Measurements from ENCODE around the gene CDKN1A.

Gene CDKN1A

DNA sequence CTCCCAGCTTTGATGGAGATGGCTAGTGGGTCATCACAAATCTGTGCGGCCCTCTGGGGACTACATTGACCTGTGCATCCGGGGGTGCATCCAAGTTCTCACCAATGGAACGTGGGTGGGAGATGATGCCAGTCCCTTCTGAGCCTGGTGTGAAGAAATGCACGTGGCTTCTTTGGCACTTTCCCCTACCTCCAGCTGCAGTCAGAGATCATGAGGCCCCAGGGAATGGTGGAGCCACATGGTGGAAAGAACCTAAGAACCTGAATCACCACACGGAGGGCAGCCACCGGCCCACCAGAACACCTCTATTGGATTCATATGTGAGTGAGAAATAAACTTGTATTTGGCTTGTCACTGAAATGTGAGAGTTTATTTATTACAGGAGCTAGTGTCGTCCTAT lies 9.9 kb upstream of the CDKN1A start:
- H3K27ac ChIP-seq (ENCODE audit: low read length): no peak overlapping the region
- H3K36me3 ChIP-seq (ENCODE audit: control insufficient read depth in 2 of 2, insufficient read depth in 2 of 2, low read length in 2 of 2): no peaks in the 10 kb centered on the region
- H3K27me3 ChIP-seq (ENCODE audit: control insufficient read depth in 1 of 2, insufficient read depth in 2 of 2, low read length in 2 of 2): no peaks in the 10 kb centered on the region
- H3K4me3 ChIP-seq (ENCODE audit: low read length in 2 of 2): no peak overlapping the region
- H3K9me3 ChIP-seq (ENCODE audit: control insufficient read depth in 2 of 2, low read length in 2 of 2): peaks cover 0 to 3% of the 10 kb centered on the region in 2 donors
- H3K9ac ChIP-seq (ENCODE audit: low read length in 2 of 2): no peak overlapping the region
- H3K4me1 ChIP-seq (ENCODE audit: control insufficient read depth, insufficient read depth, low read length): no peaks in the 10 kb centered on the region

DNA sequence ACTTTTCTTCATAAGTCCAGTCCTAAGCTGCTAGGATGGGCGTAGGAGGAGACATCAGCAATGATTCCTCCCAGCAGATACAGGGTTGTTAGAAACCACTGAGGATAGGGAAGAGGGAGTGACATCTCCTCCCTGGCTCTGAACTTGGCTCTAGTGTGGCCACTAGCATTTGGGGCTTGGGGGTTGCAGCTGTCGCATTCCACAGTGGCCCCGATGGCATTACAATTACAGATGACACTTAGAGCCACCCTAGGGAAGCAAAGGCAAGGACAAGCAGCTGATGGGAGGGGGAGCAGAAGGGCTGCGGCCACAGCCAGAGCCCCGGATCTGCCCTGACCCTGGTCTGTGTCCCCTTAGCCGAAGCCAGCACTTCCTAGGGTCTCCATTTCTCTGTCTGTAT lies 9.5 kb upstream of the CDKN1A start:
- no peak overlapping the region for H3K9ac ChIP-seq (ENCODE audit: low read length in 2 of 2)
- peaks cover 0 to 3% of the 10 kb centered on the region in 2 donors for H3K9me3 ChIP-seq (ENCODE audit: control insufficient read depth in 2 of 2, low read length in 2 of 2)
- no peaks in the 10 kb centered on the region for H3K4me1 ChIP-seq (ENCODE audit: control insufficient read depth, insufficient read depth, low read length)
- no peak overlapping the region for H3K4me3 ChIP-seq (ENCODE audit: low read length in 2 of 2)
- H3K36me3 ChIP-seq (ENCODE audit: control insufficient read depth in 2 of 2, insufficient read depth in 2 of 2, low read length in 2 of 2): no peaks in the 10 kb centered on the region
- H3K27me3 ChIP-seq (ENCODE audit: control insufficient read depth in 1 of 2, insufficient read depth in 2 of 2, low read length in 2 of 2): no peaks in the 10 kb centered on the region
- H3K27ac ChIP-seq (ENCODE audit: low read length): no peak overlapping the region

DNA sequence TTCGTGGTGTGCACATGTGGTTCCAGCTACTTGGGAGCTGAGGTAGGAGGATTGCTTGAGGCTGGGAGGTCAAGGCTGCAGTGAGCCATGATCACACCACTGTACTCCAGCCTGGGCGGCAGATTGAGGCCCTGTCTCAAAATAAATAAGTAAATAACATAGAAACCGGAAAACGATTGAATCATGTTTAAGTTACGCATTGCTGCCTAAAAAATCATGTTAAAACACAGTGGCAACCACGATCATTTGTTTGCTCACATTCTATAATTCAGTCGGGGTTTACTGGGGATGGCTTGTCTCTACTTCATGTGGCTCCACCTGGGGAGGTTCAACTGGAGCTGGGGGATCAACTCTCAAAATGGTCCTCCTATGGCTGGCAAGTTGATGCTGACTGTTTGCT lies 8.2 kb upstream of the CDKN1A start:
- Histone ChIP-seq H3K4me1 (ENCODE audit: control insufficient read depth, insufficient read depth, low read length) (no peaks in the 10 kb centered on the region), H3K4me3 (ENCODE audit: low read length in 2 of 2) (no peak overlapping the region), H3K27ac (ENCODE audit: low read length) (no peak overlapping the region), H3K27me3 (ENCODE audit: control insufficient read depth in 1 of 2, insufficient read depth in 2 of 2, low read length in 2 of 2) (no peaks in the 10 kb centered on the region), H3K9me3 (ENCODE audit: control insufficient read depth in 2 of 2, low read length in 2 of 2) (peaks cover 0 to 3% of the 10 kb centered on the region in 2 donors), H3K9ac (ENCODE audit: low read length in 2 of 2) (no peak overlapping the region), H3K36me3 (ENCODE audit: control insufficient read depth in 2 of 2, insufficient read depth in 2 of 2, low read length in 2 of 2) (no peaks in the 10 kb centered on the region)

GRCh38 chr6:36671687-36672375 lies 6.7 kb upstream of the CDKN1A start:
- H3K4me3 ChIP-seq (ENCODE audit: low read length in 2 of 2): no peak overlapping the region

GRCh38 chr6:36673882-36674281 lies 4.6 kb upstream of the CDKN1A start:
- H3K9me3 ChIP-seq (ENCODE audit: control insufficient read depth in 2 of 2, low read length in 2 of 2): peaks cover 0 to 3% of the 10 kb centered on the region in 2 donors
- no peaks in the 10 kb centered on the region for H3K27me3 ChIP-seq (ENCODE audit: control insufficient read depth in 1 of 2, insufficient read depth in 2 of 2, low read length in 2 of 2)
- H3K4me1 ChIP-seq (ENCODE audit: control insufficient read depth, insufficient read depth, low read length): peaks cover 16% of the 10 kb centered on the region
- H3K27ac ChIP-seq (ENCODE audit: low read length): no peak overlapping the region
- H3K4me3 ChIP-seq (ENCODE audit: low read length in 2 of 2): no peak overlapping the region
- no peaks in the 10 kb centered on the region for H3K36me3 ChIP-seq (ENCODE audit: control insufficient read depth in 2 of 2, insufficient read depth in 2 of 2, low read length in 2 of 2)
- H3K9ac ChIP-seq (ENCODE audit: low read length in 2 of 2): no peak overlapping the region

More at GRCh38 chr6:36671687-36672375, 6.7 kb upstream of the CDKN1A start:
- Histone ChIP-seq H3K9me3 (ENCODE audit: control insufficient read depth in 2 of 2, low read length in 2 of 2) (peaks cover 0 to 3% of the 10 kb centered on the region in 2 donors), H3K9ac (ENCODE audit: low read length in 2 of 2) (no peak overlapping the region), H3K27me3 (ENCODE audit: control insufficient read depth in 1 of 2, insufficient read depth in 2 of 2, low read length in 2 of 2) (no peaks in the 10 kb centered on the region), H3K4me1 (ENCODE audit: control insufficient read depth, insufficient read depth, low read length) (peaks cover 2% of the 10 kb centered on the region), H3K27ac (ENCODE audit: low read length) (no peak overlapping the region), H3K36me3 (ENCODE audit: control insufficient read depth in 2 of 2, insufficient read depth in 2 of 2, low read length in 2 of 2) (no peaks in the 10 kb centered on the region)

DNA sequence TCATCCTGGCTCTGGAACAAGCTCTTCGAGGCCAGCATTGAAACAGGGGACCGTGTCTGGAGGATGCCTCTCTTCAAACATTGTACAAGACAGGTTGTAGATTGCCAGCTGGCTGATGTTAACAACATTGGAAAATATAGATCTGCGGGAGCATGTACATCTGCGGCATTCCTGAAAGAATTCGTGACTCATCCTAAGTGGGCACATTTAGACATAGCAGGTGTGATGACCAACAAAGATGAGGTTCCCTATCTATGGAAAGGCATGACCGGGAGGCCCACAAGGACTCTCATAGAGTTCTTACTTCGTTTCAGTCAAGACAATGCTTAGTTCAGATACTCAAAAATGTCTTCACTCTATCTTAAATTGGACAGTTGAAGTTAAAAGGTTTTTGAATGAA lies 3.6 kb upstream of the CDKN1A start:
- Histone ChIP-seq H3K36me3 (ENCODE audit: control insufficient read depth in 2 of 2, insufficient read depth in 2 of 2, low read length in 2 of 2) (no peaks in the 10 kb centered on the region), H3K4me1 (ENCODE audit: control insufficient read depth, insufficient read depth, low read length) (peaks cover 26% of the 10 kb centered on the region), H3K27ac (ENCODE audit: low read length) (no peak overlapping the region), H3K9me3 (ENCODE audit: control insufficient read depth in 2 of 2, low read length in 2 of 2) (peaks cover 0 to 3% of the 10 kb centered on the region in 2 donors), H3K9ac (ENCODE audit: low read length in 2 of 2) (no peak overlapping the region), H3K27me3 (ENCODE audit: control insufficient read depth in 1 of 2, insufficient read depth in 2 of 2, low read length in 2 of 2) (no peaks in the 10 kb centered on the region), H3K4me3 (ENCODE audit: low read length in 2 of 2) (no peak overlapping the region)

DNA sequence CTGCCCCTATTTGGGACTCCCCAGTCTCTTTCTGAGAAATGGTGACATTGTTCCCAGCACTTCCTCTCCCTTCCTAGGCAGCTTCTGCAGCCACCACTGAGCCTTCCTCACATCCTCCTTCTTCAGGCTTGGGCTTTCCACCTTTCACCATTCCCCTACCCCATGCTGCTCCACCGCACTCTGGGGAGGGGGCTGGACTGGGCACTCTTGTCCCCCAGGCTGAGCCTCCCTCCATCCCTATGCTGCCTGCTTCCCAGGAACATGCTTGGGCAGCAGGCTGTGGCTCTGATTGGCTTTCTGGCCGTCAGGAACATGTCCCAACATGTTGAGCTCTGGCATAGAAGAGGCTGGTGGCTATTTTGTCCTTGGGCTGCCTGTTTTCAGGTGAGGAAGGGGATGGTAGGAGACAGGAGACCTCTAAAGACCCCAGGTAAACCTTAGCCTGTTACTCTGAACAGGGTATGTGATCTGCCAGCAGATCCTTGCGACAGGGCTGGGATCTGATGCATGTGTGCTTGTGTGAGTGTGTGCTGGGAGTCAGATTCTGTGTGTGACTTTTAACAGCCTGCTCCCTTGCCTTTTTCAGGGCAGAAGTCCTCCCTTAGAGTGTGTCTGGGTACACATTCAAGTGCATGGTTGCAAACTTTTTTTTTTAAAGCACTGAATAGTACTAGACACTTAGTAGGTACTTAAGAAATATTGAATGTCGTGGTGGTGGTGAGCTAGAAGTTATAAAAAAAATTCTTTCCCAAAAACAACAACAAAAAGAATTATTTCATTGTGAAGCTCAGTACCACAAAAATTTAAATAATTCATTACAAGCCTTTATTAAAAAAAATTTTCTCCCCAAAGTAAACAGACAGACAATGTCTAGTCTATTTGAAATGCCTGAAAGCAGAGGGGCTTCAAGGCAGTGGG lies 2.1 kb upstream of the CDKN1A start:
- no peaks in the 10 kb centered on the region for H3K36me3 ChIP-seq (ENCODE audit: control insufficient read depth in 2 of 2, insufficient read depth in 2 of 2, low read length in 2 of 2)
- peaks cover 26% of the 10 kb centered on the region for H3K4me1 ChIP-seq (ENCODE audit: control insufficient read depth, insufficient read depth, low read length)
- no peaks in the 10 kb centered on the region for H3K27me3 ChIP-seq (ENCODE audit: control insufficient read depth in 1 of 2, insufficient read depth in 2 of 2, low read length in 2 of 2)
- peak overlapping the region in 1 of 2 donors; percentile 22 for H3K4me3 ChIP-seq (ENCODE audit: low read length in 2 of 2)
- peak overlapping the region; percentile 92 for H3K27ac ChIP-seq (ENCODE audit: low read length)
- H3K9me3 ChIP-seq (ENCODE audit: control insufficient read depth in 2 of 2, low read length in 2 of 2): no peaks in the 10 kb centered on the region
- H3K9ac ChIP-seq (ENCODE audit: low read length in 2 of 2): peak overlapping the region; percentile 2 to 51

- H3K9ac ChIP-seq (ENCODE audit: low read length in 2 of 2): peak overlapping the region in 1 of 2 donors; percentile 33
- H3K36me3 ChIP-seq (ENCODE audit: control insufficient read depth in 2 of 2, insufficient read depth in 2 of 2, low read length in 2 of 2): no peaks in the 10 kb centered on the region
- H3K27me3 ChIP-seq (ENCODE audit: control insufficient read depth in 1 of 2, insufficient read depth in 2 of 2, low read length in 2 of 2): no peaks in the 10 kb centered on the region
- peak overlapping the region; percentile 92 for H3K27ac ChIP-seq (ENCODE audit: low read length)
- no peaks in the 10 kb centered on the region for H3K9me3 ChIP-seq (ENCODE audit: control insufficient read depth in 2 of 2, low read length in 2 of 2)
- H3K4me3 ChIP-seq (ENCODE audit: low read length in 2 of 2): peak overlapping the region in 1 of 2 donors; percentile 22
- peaks cover 27% of the 10 kb centered on the region for H3K4me1 ChIP-seq (ENCODE audit: control insufficient read depth, insufficient read depth, low read length)
Measured at GRCh38 chr6:36677059-36677749, 1.3 kb upstream of the CDKN1A start.

DNA sequence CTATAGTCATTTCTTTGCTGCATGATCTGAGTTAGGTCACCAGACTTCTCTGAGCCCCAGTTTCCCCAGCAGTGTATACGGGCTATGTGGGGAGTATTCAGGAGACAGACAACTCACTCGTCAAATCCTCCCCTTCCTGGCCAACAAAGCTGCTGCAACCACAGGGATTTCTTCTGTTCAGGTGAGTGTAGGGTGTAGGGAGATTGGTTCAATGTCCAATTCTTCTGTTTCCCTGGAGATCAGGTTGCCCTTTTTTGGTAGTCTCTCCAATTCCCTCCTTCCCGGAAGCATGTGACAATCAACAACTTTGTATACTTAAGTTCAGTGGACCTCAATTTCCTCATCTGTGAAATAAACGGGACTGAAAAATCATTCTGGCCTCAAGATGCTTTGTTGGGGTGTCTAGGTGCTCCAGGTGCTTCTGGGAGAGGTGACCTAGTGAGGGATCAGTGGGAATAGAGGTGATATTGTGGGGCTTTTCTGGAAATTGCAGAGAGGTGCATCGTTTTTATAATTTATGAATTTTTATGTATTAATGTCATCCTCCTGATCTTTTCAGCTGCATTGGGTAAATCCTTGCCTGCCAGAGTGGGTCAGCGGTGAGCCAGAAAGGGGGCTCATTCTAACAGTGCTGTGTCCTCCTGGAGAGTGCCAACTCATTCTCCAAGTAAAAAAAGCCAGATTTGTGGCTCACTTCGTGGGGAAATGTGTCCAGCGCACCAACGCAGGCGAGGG lies 594 bp upstream of the CDKN1A start:
- no peaks in the 10 kb centered on the region for H3K9me3 ChIP-seq (ENCODE audit: control insufficient read depth in 2 of 2, low read length in 2 of 2)
- H3K36me3 ChIP-seq (ENCODE audit: control insufficient read depth in 2 of 2, insufficient read depth in 2 of 2, low read length in 2 of 2): peaks cover 0 to 6% of the 10 kb centered on the region in 2 donors
- H3K4me3 ChIP-seq (ENCODE audit: low read length in 2 of 2): peak overlapping the region; percentile 42 to 90
- no peaks in the 10 kb centered on the region for H3K27me3 ChIP-seq (ENCODE audit: control insufficient read depth in 1 of 2, insufficient read depth in 2 of 2, low read length in 2 of 2)
- peak overlapping the region; percentile 92 for H3K27ac ChIP-seq (ENCODE audit: low read length)
- H3K9ac ChIP-seq (ENCODE audit: low read length in 2 of 2): peak overlapping the region; percentile 33 to 60
- H3K4me1 ChIP-seq (ENCODE audit: control insufficient read depth, insufficient read depth, low read length): peaks cover 34% of the 10 kb centered on the region

All from stomach smooth muscle (tissue), 2 donors.